ENCODE data around the gene AMY1A. TPM values are rescaled to one million over a fixed set of nuclear protein-coding genes. Genes with fewer than 3 reads are reported as not detected.
"Not testable (repeated sequence)": the region's sequence is repeated elsewhere in the genome, so short reads cannot be mapped to it uniquely, and the experiment has no call there.

Gene AMY1A
- total RNA-seq, 1 donor from 2014 or later, result not detected

GRCh38 chr1:103701256-103701655 is 45.7 kb downstream of the AMY1A start:
- H3K9me3 Mint-ChIP-seq (ENCODE audit: low read depth); H3K27ac Mint-ChIP-seq; H3K4me3 Mint-ChIP-seq (ENCODE audit: low read depth); H3K4me1 Mint-ChIP-seq (ENCODE audit: low read depth); H3K27me3 Mint-ChIP-seq; DNase-seq (ENCODE audit: low spot score, unreplicated experiment); H3K36me3 Mint-ChIP-seq (ENCODE audit: insufficient read depth): not testable (repeated sequence)

GRCh38 chr1:103707670-103708069 is 52.1 kb downstream of the AMY1A start:
- H3K27me3 Mint-ChIP-seq; H3K4me3 Mint-ChIP-seq (ENCODE audit: low read depth); H3K4me1 Mint-ChIP-seq (ENCODE audit: low read depth); DNase-seq (ENCODE audit: low spot score, unreplicated experiment); H3K9me3 Mint-ChIP-seq (ENCODE audit: low read depth); H3K27ac Mint-ChIP-seq; H3K36me3 Mint-ChIP-seq (ENCODE audit: insufficient read depth): not testable (repeated sequence)

GRCh38 chr1:103710381-103710780 is 54.8 kb downstream of the AMY1A start:
- H3K27ac Mint-ChIP-seq; DNase-seq (ENCODE audit: low spot score, unreplicated experiment); H3K4me1 Mint-ChIP-seq (ENCODE audit: low read depth); H3K9me3 Mint-ChIP-seq (ENCODE audit: low read depth); H3K27me3 Mint-ChIP-seq; H3K4me3 Mint-ChIP-seq (ENCODE audit: low read depth); H3K36me3 Mint-ChIP-seq (ENCODE audit: insufficient read depth): not testable (repeated sequence)

Other genes with a start within 250 kb of the AMY1A start
- gene RNPC3, start 130.1 kb upstream of the AMY1A start, total RNA-seq, result 24.6 TPM in 2 replicates
- gene AMY2B, start 84.2 kb upstream of the AMY1A start, total RNA-seq, result 5.2 and 6.0 TPM in 2 replicates
- gene AMY2A, start 38.3 kb upstream of the AMY1A start, total RNA-seq, result not detected in 2 replicates
- gene AMY1B, start 40.5 kb downstream of the AMY1A start, total RNA-seq, result not detected in 2 replicates
- gene AMY1C, start 94.1 kb downstream of the AMY1A start, total RNA-seq, result not detected in 2 replicates

Data from progenitor cell of endocrine pancreas (in vitro differentiated cells).